Measurements from ENCODE around the gene PLD1. TPM values are rescaled to one million over a fixed set of nuclear protein-coding genes. Genes with fewer than 3 reads are reported as not detected.
"Not testable (repeated sequence)": the region's sequence is repeated elsewhere in the genome, so short reads cannot be mapped to it uniquely, and the experiment has no call there.

Gene PLD1
- total RNA-seq, 1 experiment from 2014 or later, result 6.2 TPM

- no peak for DNase-seq (ENCODE audit: low read depth)
Observed at GRCh38 chr3:171565481-171566058, 244.7 kb downstream of the PLD1 start.

- no peak for DNase-seq (ENCODE audit: low read depth)
Observed at GRCh38 chr3:171564748-171565480, 245.4 kb downstream of the PLD1 start.

- no peak for DNase-seq (ENCODE audit: low read depth)
Observed at GRCh38 chr3:171563298-171563697, 247.0 kb downstream of the PLD1 start.

- not testable (repeated sequence) for DNase-seq (ENCODE audit: low read depth)
Observed at GRCh38 chr3:171562459-171562858, 247.8 kb downstream of the PLD1 start.

- DNase-seq (ENCODE audit: low read depth), result no peak
Observed at GRCh38 chr3:171561596-171562323, 248.5 kb downstream of the PLD1 start.

- no peak for DNase-seq (ENCODE audit: low read depth)
Observed at GRCh38 chr3:171559586-171559985, 250.7 kb downstream of the PLD1 start.

GRCh38 chr3:171558188-171558696 lies 252.0 kb downstream of the PLD1 start:
- DNase-seq (ENCODE audit: low read depth), result no peak

- DNase-seq (ENCODE audit: low read depth), result no peak
Observed at GRCh38 chr3:171557173-171557572, 253.1 kb downstream of the PLD1 start.

- peak; percentile 31 for DNase-seq (ENCODE audit: low read depth)
Observed at GRCh38 chr3:171556574-171557145, 253.6 kb downstream of the PLD1 start.

GRCh38 chr3:171556148-171556547 lies 254.1 kb downstream of the PLD1 start:
- DNase-seq (ENCODE audit: low read depth), result no peak

- no peak for DNase-seq (ENCODE audit: low read depth)
Observed at GRCh38 chr3:171553086-171553485, 257.2 kb downstream of the PLD1 start.

- no peak for DNase-seq (ENCODE audit: low read depth)
Observed at GRCh38 chr3:171552531-171552930, 257.8 kb downstream of the PLD1 start.

GRCh38 chr3:171551296-171551695 lies 259.0 kb downstream of the PLD1 start:
- no peak for DNase-seq (ENCODE audit: low read depth)

Other genes starting within 250 kb of the PLD1 start
- gene TMEM212, start 32.9 kb upstream of the PLD1 start, total RNA-seq (2014; rRNA removed; shearing (Covaris generic)), result not detected in 2 replicates
- 53.5 and 63.7 TPM in 2 replicates for gene FNDC3B, start 229.1 kb upstream of the PLD1 start, total RNA-seq (2014; rRNA removed; shearing (Covaris generic))